Limb (tissue), 2 donors: ENCODE data around the gene LIM2.
A peak's percentile ranks its signal among the peaks of the same experiment; 100 is the strongest.

Experiments
- DNase-seq, 2 donors: peaks; one replicate each; pipeline ENCODE4 v3.0.0-alpha.2; 2016; ENCODE audit errors: extremely low spot score in 2 of 2

Gene LIM2

GRCh38 chr19:51339687-51340656, 47.8 kb downstream of the LIM2 start:
- peak; percentile 80 to 98 for DNase-seq

GRCh38 chr19:51339313-51339686, 48.5 kb downstream of the LIM2 start:
- no peak for DNase-seq

- peak; percentile 75 to 91 for DNase-seq
Measured at GRCh38 chr19:51338563-51339312, 49.0 kb downstream of the LIM2 start.

GRCh38 chr19:51337861-51338562, 49.8 kb downstream of the LIM2 start:
- DNase-seq = no peak

GRCh38 chr19:51337141-51337860, 50.5 kb downstream of the LIM2 start:
- DNase-seq = no peak

GRCh38 chr19:51333836-51334460, 53.8 kb downstream of the LIM2 start:
- no peak for DNase-seq

GRCh38 chr19:51331716-51332115, 56.1 kb downstream of the LIM2 start:
- DNase-seq = no peak

GRCh38 chr19:51331193-51331592, 56.6 kb downstream of the LIM2 start:
- DNase-seq = no peak

GRCh38 chr19:51330366-51330765, 57.4 kb downstream of the LIM2 start:
- no peak for DNase-seq
